Hepatocyte (in vitro differentiated cells): ENCODE measurements around the gene PARG. TPM values are rescaled to one million over a fixed set of nuclear protein-coding genes. Genes with fewer than 3 reads are reported as not detected.
"Not testable (repeated sequence)": the region's sequence is repeated elsewhere in the genome, so short reads cannot be mapped to it uniquely, and the experiment has no call there.

Source experiments
- DNase-seq: peaks from one replicate; pipeline ENCODE4 v3.0.0-alpha.2; 2016; ENCODE audit warnings: low spot score
- H2AFZ ChIP-seq: fragments of 200-600 bp; sonication (generic); 2 replicates; pipeline ENCODE4 v1.6.0; 2016; ENCODE audit warnings: antibody characterized with exemption, mild to moderate bottlenecking
- H3K27ac ChIP-seq: fragments of 200-600 bp; sonication (generic); 2 replicates; pipeline ENCODE4 v1.5.1; 2016; ENCODE audit warnings: mild to moderate bottlenecking
- H3K27me3 ChIP-seq: fragments of 200-600 bp; sonication (generic); 2 replicates; pipeline ENCODE4 v1.6.1; 2016
- H3K36me3 ChIP-seq: fragments of 200-600 bp; sonication (generic); replicated peaks from 2 replicates; pipeline ENCODE4 v1.5.1; 2016; ENCODE audit warnings: low read depth; ENCODE audit not compliant: insufficient read depth
- H3K4me1 ChIP-seq: fragments of 200-600 bp; sonication (generic); 2 replicates; pipeline ENCODE4 v1.5.1; 2016; ENCODE audit warnings: mild to moderate bottlenecking, moderate library complexity; ENCODE audit not compliant: insufficient read depth
- H3K4me2 ChIP-seq: fragments of 200-600 bp; sonication (generic); 2 replicates; pipeline ENCODE4 v1.6.0; 2016
- H3K4me3 ChIP-seq: fragments of 200-600 bp; sonication (generic); 2 replicates; pipeline ENCODE4 v1.5.1; 2016; ENCODE audit warnings: mild to moderate bottlenecking
- H3K79me2 ChIP-seq: fragments of 200-600 bp; sonication (generic); 2 replicates; pipeline ENCODE4 v1.6.0; 2017; ENCODE audit warnings: mild to moderate bottlenecking
- H3K9me2 ChIP-seq: fragments of 200-600 bp; sonication (generic); replicated peaks from 2 replicates; pipeline ENCODE4 v1.6.0; 2017; ENCODE audit warnings: mild to moderate bottlenecking; ENCODE audit not compliant: insufficient read depth
- H3K9me3 ChIP-seq: fragments of 200-600 bp; sonication (generic); 2 replicates; pipeline ENCODE4 v1.5.1; 2016; ENCODE audit warnings: low read depth, mild to moderate bottlenecking
- H4K20me1 ChIP-seq: fragments of 200-600 bp; sonication (generic); 2 replicates; pipeline ENCODE4 v1.6.0; 2016; ENCODE audit warnings: mild to moderate bottlenecking; ENCODE audit not compliant: insufficient read depth, poor library complexity, severe bottlenecking
- CTCF ChIP-seq: fragments of 200-600 bp; sonication (generic); IDR thresholded peaks from 2 replicates; pipeline ENCODE4 v1.5.1; 2016; ENCODE audit warnings: antibody characterized with exemption, mild to moderate bottlenecking; ENCODE audit not compliant: poor library complexity
- WGBS: methylation state at CpG from one replicate; pipeline ENCODE4 v1.1.6; 2016; ENCODE audit warnings: low lambda C conversion rate; ENCODE audit errors: missing lambda C conversion rate; 5-methylcytosine and 5-hydroxymethylcytosine counted together
- polyA plus RNA-seq: library from polyadenylated mRNA; unstranded; fragments of >200 nt; fragmentation: Nextera tagmentation; extraction: Ambion mirVana; gene quantifications from 2 replicates; pipeline ENCODE4 v1.2.1, GENCODE V29; 2016
- total RNA-seq: library from RNA; depleted of rRNA; stranded (reverse); fragments of >200 nt; gene quantifications from 2 replicates; pipeline ENCODE4 v1.2.3, GENCODE V29; 2014

PARG gene
- total and polyA plus RNA-seq, 2 experiments from 2014 or later: 20.4 to 33.3 TPM

DNA sequence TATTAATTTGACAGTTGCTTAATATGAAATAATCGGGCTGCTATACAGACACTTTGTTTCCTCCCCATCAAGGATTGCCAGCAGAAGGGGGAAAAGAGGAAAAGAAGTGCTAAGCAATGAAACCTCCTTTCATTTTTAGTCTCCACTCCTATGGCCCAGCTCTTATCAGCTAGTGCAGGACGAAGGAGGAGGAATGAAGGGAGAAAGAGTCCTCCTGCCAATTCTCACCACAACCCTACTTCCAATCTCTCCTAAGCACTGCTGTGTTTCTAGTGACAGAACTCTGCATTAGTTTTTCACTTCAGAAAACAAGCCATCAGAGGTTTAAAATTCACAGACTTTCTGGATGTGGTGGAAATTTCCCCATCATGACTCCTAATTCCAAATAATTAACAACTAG lies 41.8 kb downstream of the PARG start:
- not testable (repeated sequence) for H3K36me3 ChIP-seq, H2AFZ ChIP-seq, H3K9me3 ChIP-seq, H3K79me2 ChIP-seq, H3K9me2 ChIP-seq, H3K4me3 ChIP-seq, H3K27me3 ChIP-seq, H3K4me2 ChIP-seq, H3K27ac ChIP-seq, H3K4me1 ChIP-seq, H4K20me1 ChIP-seq, DNase-seq
- 83% methylated on average over 2 of the region's 2 CpGs for WGBS

- H3K27me3 ChIP-seq, H3K4me1 ChIP-seq, H2AFZ ChIP-seq, DNase-seq, H3K27ac ChIP-seq, H3K9me2 ChIP-seq, H3K79me2 ChIP-seq, H4K20me1 ChIP-seq, H3K4me3 ChIP-seq, H3K36me3 ChIP-seq, H3K9me3 ChIP-seq, H3K4me2 ChIP-seq: not testable (repeated sequence)
- 89% methylated on average over 5 of the region's 5 CpGs for WGBS
- peak; percentile 18 for TF ChIP-seq CTCF
These were observed 51.8 kb downstream of the PARG start for GRCh38 chr10:49890025-49890424.

DNA sequence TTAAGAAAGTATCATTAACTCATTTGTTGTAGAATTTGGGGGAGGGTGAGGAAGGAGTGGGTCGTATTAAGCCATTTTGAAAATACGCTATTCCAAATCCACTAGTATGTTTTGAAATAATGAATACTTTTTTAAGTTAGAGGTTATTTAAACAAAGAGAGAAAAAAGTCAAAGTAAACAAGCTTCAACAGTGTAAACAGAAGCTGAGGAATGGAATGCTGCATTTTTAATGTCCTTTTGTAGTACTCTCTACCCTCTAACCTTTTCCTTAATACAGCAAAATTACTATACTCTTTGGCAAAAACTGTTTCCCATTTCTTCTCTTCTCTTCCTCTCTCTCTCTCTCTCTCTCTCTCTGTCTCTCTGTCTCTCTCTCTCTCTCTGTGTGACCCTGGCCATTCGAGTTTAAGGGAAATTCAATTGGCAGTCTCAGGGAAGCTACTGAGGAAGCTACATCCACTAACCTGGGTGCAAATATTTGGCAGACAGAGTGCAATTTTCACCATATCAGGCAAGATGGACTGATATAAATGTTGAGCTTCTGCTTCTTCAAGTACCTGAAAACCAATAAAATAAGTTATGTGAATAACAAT lies 57.0 kb downstream of the PARG start:
- not testable (repeated sequence) for H3K36me3 ChIP-seq, H3K27ac ChIP-seq, H3K27me3 ChIP-seq, DNase-seq, H3K4me1 ChIP-seq, H3K4me3 ChIP-seq, H3K9me3 ChIP-seq, H4K20me1 ChIP-seq, H3K79me2 ChIP-seq, H3K9me2 ChIP-seq, H3K4me2 ChIP-seq, H2AFZ ChIP-seq
- WGBS: 64% methylated on average over 1 of the region's 3 CpGs

DNA sequence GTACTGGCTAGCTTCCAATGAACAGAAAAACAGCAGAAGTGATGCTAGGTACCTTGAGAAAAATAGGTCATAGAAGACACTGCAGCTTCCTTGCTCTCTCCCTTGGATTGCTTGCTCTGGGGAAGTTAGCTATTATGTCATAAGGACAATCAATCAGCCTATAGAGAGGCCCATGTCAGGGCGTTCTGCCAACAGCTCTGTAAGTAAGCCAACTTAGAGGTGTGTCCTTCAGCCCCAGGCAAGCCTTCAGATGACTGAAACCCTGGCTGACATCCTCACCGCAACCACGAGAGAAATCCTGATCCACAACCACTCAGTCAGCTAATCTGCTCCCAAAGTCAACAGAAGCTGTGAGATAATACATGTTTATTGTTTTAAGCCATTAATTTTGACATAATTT lies 58.0 kb downstream of the PARG start:
- WGBS: 67% methylated on average over 1 of the region's 3 CpGs
- H3K27ac ChIP-seq, H3K4me3 ChIP-seq, H3K4me2 ChIP-seq, H3K79me2 ChIP-seq, H3K9me2 ChIP-seq, H4K20me1 ChIP-seq, H3K36me3 ChIP-seq, H2AFZ ChIP-seq, H3K27me3 ChIP-seq, H3K9me3 ChIP-seq, H3K4me1 ChIP-seq, DNase-seq: not testable (repeated sequence)

DNA sequence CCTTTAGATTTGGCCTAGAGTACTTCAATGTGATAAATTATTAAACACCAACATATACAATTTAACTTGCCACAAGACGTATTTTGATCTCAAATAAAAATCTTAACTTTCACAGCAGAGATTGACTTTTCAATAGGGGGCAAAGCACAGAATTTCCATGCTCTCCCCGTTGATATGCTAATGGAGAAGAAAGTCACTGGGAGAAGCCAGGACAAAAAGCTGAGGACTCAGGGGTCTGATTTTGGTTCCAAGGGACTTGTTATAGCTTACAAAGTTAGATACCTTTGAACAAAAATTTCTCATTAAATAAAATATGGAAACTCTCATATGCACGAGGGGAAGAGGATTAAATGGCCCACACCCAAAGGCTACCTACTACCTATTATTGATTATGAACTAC lies 59.5 kb downstream of the PARG start:
- not testable (repeated sequence) for DNase-seq, H3K36me3 ChIP-seq, H3K4me3 ChIP-seq, H3K4me2 ChIP-seq, H3K9me2 ChIP-seq, H3K27ac ChIP-seq, H3K4me1 ChIP-seq, H4K20me1 ChIP-seq, H2AFZ ChIP-seq, H3K9me3 ChIP-seq, H3K79me2 ChIP-seq, H3K27me3 ChIP-seq
- 89% methylated on average over 3 of the region's 3 CpGs for WGBS

- not testable (repeated sequence) for H3K4me2 ChIP-seq, H3K27me3 ChIP-seq, H3K9me2 ChIP-seq, H3K36me3 ChIP-seq, H4K20me1 ChIP-seq, H3K4me3 ChIP-seq, DNase-seq, H2AFZ ChIP-seq, H3K9me3 ChIP-seq, H3K79me2 ChIP-seq, H3K4me1 ChIP-seq, H3K27ac ChIP-seq
- WGBS: no CpG with 5 or more reads among the region's 3 CpGs
These were observed 69.1 kb downstream of the PARG start for GRCh38 chr10:49872740-49873139.

DNA sequence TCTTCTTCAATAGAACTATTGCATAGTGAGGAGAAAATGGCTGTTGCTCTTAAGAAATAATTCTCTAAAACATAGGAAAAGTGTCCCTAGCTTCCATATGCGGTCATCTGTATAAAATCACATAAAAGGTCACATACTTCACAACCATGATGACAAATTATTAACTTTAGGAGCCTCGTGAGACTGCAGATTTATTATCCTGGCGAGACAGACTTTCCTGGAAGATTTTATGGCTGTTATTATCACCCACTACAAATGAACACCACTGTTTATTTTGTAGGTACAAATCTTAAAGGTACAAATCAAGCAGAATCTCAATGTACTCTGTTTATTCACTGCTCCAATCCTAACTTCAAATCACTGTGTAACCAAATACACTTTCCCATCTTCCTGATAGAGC lies 70.4 kb downstream of the PARG start:
- not testable (repeated sequence) for H3K9me2 ChIP-seq, H3K4me3 ChIP-seq, H3K27ac ChIP-seq, H3K27me3 ChIP-seq, DNase-seq, H3K4me1 ChIP-seq, H2AFZ ChIP-seq, H3K4me2 ChIP-seq, H3K9me3 ChIP-seq, H3K36me3 ChIP-seq, H4K20me1 ChIP-seq, H3K79me2 ChIP-seq
- WGBS: no CpG with 5 or more reads among the region's 3 CpGs

DNA sequence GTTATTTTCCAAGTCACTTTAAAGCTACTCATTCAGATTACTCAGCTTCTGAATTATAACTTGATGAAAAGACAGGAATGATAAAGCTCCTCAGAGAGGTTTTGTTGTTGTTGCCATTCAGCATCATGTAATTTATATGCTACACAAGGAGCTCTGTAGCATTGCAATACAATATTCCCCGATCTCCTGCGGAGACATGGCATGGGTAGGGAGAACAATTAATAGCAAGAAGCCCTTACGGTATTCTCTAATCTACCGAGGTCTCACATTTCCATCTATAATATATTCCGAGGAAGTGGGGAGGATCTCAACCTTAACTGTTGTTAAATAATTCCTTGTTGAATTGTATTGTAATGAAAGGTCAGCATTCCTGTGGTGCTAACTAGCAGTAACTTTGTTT lies 81.9 kb downstream of the PARG start:
- not testable (repeated sequence) for H3K4me3 ChIP-seq, H3K79me2 ChIP-seq, H3K36me3 ChIP-seq, H3K27me3 ChIP-seq, H4K20me1 ChIP-seq, H3K27ac ChIP-seq, H2AFZ ChIP-seq, H3K9me2 ChIP-seq, H3K9me3 ChIP-seq, DNase-seq, H3K4me1 ChIP-seq, H3K4me2 ChIP-seq
- WGBS: 85% methylated on average over 5 of the region's 5 CpGs
